HG03565 (cell line): ENCODE data around the gene AXDND1.
"Not testable (repeated sequence)": the region's sequence is repeated elsewhere in the genome, so short reads cannot be mapped to it uniquely, and the experiment has no call there.

ENCODE experiments used
- ATAC-seq: cut with Tn5 transposase; IDR thresholded peaks from one replicate; pipeline ENCODE4 v1.9.1; 2021; ENCODE audit warnings: mild to moderate bottlenecking, moderate library complexity; ENCODE audit not compliant: unreplicated experiment

The AXDND1 gene

GRCh38 chr1:179365342-179366092 lies at the start of gene AXDND1:
Gene AXDND1 (plus strand): TSS chr1:179365971. CDS start chr1:179366510, 539 bp downstream.
- ATAC-seq: peak; percentile 94

- ATAC-seq: no peak
These were observed 47.3 kb upstream of the AXDND1 start for GRCh38 chr1:179318491-179318890.

GRCh38 chr1:179321533-179322216 lies 44.1 kb upstream of the AXDND1 start:
- ATAC-seq: no peak

GRCh38 chr1:179322557-179322956 lies 43.2 kb upstream of the AXDND1 start:
- ATAC-seq: no peak

- no peak for ATAC-seq
These were observed 42.3 kb upstream of the AXDND1 start for GRCh38 chr1:179323436-179323835.

GRCh38 chr1:179325836-179326235 lies 39.9 kb upstream of the AXDND1 start:
- no peak for ATAC-seq

GRCh38 chr1:179326746-179327145 lies 39.0 kb upstream of the AXDND1 start:
- no peak for ATAC-seq

GRCh38 chr1:179327196-179327595 lies 38.6 kb upstream of the AXDND1 start:
- no peak for ATAC-seq

GRCh38 chr1:179327679-179328078 lies 38.1 kb upstream of the AXDND1 start:
- no peak for ATAC-seq

GRCh38 chr1:179329862-179330261 lies 35.9 kb upstream of the AXDND1 start:
- ATAC-seq: no peak

GRCh38 chr1:179334440-179334839 lies 31.3 kb upstream of the AXDND1 start:
- ATAC-seq: no peak

- no peak for ATAC-seq
These were observed 28.5 kb upstream of the AXDND1 start for GRCh38 chr1:179337288-179337687.

- ATAC-seq: no peak
These were observed 27.7 kb upstream of the AXDND1 start for GRCh38 chr1:179337942-179338560.

GRCh38 chr1:179340918-179341317 lies 24.9 kb upstream of the AXDND1 start:
- ATAC-seq: no peak

- no peak for ATAC-seq
These were observed 23.7 kb upstream of the AXDND1 start for GRCh38 chr1:179341943-179342547.

GRCh38 chr1:179342740-179343404 lies 22.9 kb upstream of the AXDND1 start:
- no peak for ATAC-seq

GRCh38 chr1:179351281-179351680 lies 14.5 kb upstream of the AXDND1 start:
- ATAC-seq: no peak

GRCh38 chr1:179352236-179352635 lies 13.5 kb upstream of the AXDND1 start:
- no peak for ATAC-seq

GRCh38 chr1:179353546-179353945 lies 12.2 kb upstream of the AXDND1 start:
- ATAC-seq: no peak

- ATAC-seq: not testable (repeated sequence)
These were observed 4.1 kb upstream of the AXDND1 start for GRCh38 chr1:179361631-179362030.
